ENCODE measurements around the gene INPP5A. TPM values are rescaled to one million over a fixed set of nuclear protein-coding genes. Genes with fewer than 3 reads are reported as not detected.

INPP5A gene
- polyA plus RNA-seq, 3 donors: 31.5 to 35.4 (median 33.1) TPM

Other genes starting within 250 kb of the INPP5A start
- 10 to 100 TPM; 11.6 to 15.4 (median 12.4) TPM for gene STK32C, start 229.8 kb upstream of the INPP5A start, polyA plus RNA-seq (ENCODE audit: insufficient read length in 3 of 3)
- 10 to 100 TPM; 25.4 to 33.2 (median 25.5) TPM for gene LRRC27, start 205.6 kb upstream of the INPP5A start, polyA plus RNA-seq (ENCODE audit: insufficient read length in 3 of 3)
- gene PWWP2B, start 140.6 kb upstream of the INPP5A start, polyA plus RNA-seq (ENCODE audit: insufficient read length in 3 of 3): 10 to 100 TPM in 2 of 3 donors, 1 to 10 TPM in 1; 9.7 to 12.5 (median 12.4) TPM
- gene NKX6-2, start 248.4 kb downstream of the INPP5A start, polyA plus RNA-seq (ENCODE audit: insufficient read length in 3 of 3): 1 to 10 TPM; 4.7 to 9.0 (median 7.2) TPM